NCI-H2196 treated with DMSO at 0.1 percent for 48 hours (cell line): ENCODE measurements around the gene NDUFB8.

Source experiments
- DNase-seq: peaks from one replicate; lab custom pipeline; 2025; ENCODE audit not compliant: unreplicated experiment; lab: John Stamatoyannopoulos, UW

NDUFB8 gene

GRCh38 chr10:100537475-100537874, 7.8 kb upstream of the NDUFB8 start:
- DNase-seq, result no peak

- DNase-seq, result peak; percentile 71
Observed at GRCh38 chr10:100535715-100536353, 6.2 kb upstream of the NDUFB8 start, which contains the start of gene HIF1AN. TSS of gene HIF1AN (plus strand) at chr10:100535943. CDS start at chr10:100535959, 16 bp downstream.

- DNase-seq, result no peak
Observed at GRCh38 chr10:100535338-100535714, 5.7 kb upstream of the NDUFB8 start.

GRCh38 chr10:100534726-100535125, 5.1 kb upstream of the NDUFB8 start:
- no peak for DNase-seq

- DNase-seq, result no peak
Observed at GRCh38 chr10:100531761-100532160, 2.1 kb upstream of the NDUFB8 start.

GRCh38 chr10:100528921-100529474, 673 bp downstream of the NDUFB8 start:
- no peak for DNase-seq

- no peak for DNase-seq
Observed at GRCh38 chr10:100528123-100528886, 1.4 kb downstream of the NDUFB8 start.

- DNase-seq, result no peak
Observed at GRCh38 chr10:100524638-100525037, 5.0 kb downstream of the NDUFB8 start.

- DNase-seq, result no peak
Observed at GRCh38 chr10:100524206-100524605, 5.5 kb downstream of the NDUFB8 start.

GRCh38 chr10:100522945-100523344, 6.7 kb downstream of the NDUFB8 start:
- DNase-seq, result no peak

GRCh38 chr10:100522107-100522801, 7.4 kb downstream of the NDUFB8 start:
- DNase-seq, result no peak

GRCh38 chr10:100520811-100521210, 8.9 kb downstream of the NDUFB8 start:
- DNase-seq, result no peak

- DNase-seq, result no peak
Observed at GRCh38 chr10:100519311-100520051, 10.2 kb downstream of the NDUFB8 start, which contains the start of gene SEC31B. TSS of gene SEC31B (minus strand) at chr10:100519861. CDS start at chr10:100516952, 2,909 bp downstream.

GRCh38 chr10:100518761-100519241, 10.9 kb downstream of the NDUFB8 start:
- DNase-seq, result peak; percentile 1

GRCh38 chr10:100516847-100517246, 12.8 kb downstream of the NDUFB8 start:
- DNase-seq, result no peak

- no peak for DNase-seq
Observed at GRCh38 chr10:100515612-100516011, 14.1 kb downstream of the NDUFB8 start.

- no peak for DNase-seq
Observed at GRCh38 chr10:100510533-100511308, 18.9 kb downstream of the NDUFB8 start.

- no peak for DNase-seq
Observed at GRCh38 chr10:100509241-100509840, 20.3 kb downstream of the NDUFB8 start.

GRCh38 chr10:100508691-100509150, 20.9 kb downstream of the NDUFB8 start:
- DNase-seq, result peak; percentile 1
